OCI-LY1 (cell line): ENCODE measurements around the gene ARL17B.

Experiments used
- H2AFZ ChIP-seq: fragments of 200-600 bp; sonication (generic), shearing (Covaris generic); 2 replicates; pipeline ENCODE4 v1.6.0; 2014; ENCODE audit warnings: antibody characterized with exemption, mild to moderate bottlenecking, low read length
- H3F3A ChIP-seq: fragments of 200-600 bp; sonication (generic), shearing (Covaris generic); 2 replicates; pipeline ENCODE4 v1.6.0; 2014; ENCODE audit warnings: mild to moderate bottlenecking, antibody characterized with exemption, low read length, moderate library complexity; ENCODE audit not compliant: insufficient read depth
- H3K27ac ChIP-seq: fragments of 200-600 bp; sonication (generic); 2 replicates; pipeline ENCODE4 v1.5.1; 2014; ENCODE audit warnings: low read length, mixed run types, mild to moderate bottlenecking, low read depth; ENCODE audit not compliant: poor library complexity, severe bottlenecking
- H3K27me3 ChIP-seq: fragments of 200-600 bp; sonication (generic); 2 replicates; pipeline ENCODE4 v1.6.0; 2014; ENCODE audit warnings: antibody characterized with exemption, mild to moderate bottlenecking, low read length, moderate library complexity; ENCODE audit not compliant: insufficient read depth
- H3K36me3 ChIP-seq: fragments of 200-600 bp; sonication (generic); 2 replicates; pipeline ENCODE4 v1.6.1; 2014; ENCODE audit warnings: mild to moderate bottlenecking, antibody characterized with exemption, low read length, moderate library complexity, mixed read lengths; ENCODE audit not compliant: insufficient read depth
- H3K4me1 ChIP-seq: fragments of 200-600 bp; sonication (generic); 2 replicates; pipeline ENCODE4 v1.5.1; 2014; ENCODE audit warnings: mild to moderate bottlenecking, low read length, moderate library complexity; ENCODE audit not compliant: insufficient read depth, severe bottlenecking
- H3K4me2 ChIP-seq: fragments of 200-600 bp; sonication (generic), shearing (Covaris generic); 2 replicates; pipeline ENCODE4 v1.6.1; 2014; ENCODE audit warnings: low read length
- H3K4me3 ChIP-seq: fragments of 200-600 bp; sonication (generic); 2 replicates; pipeline ENCODE4 v1.5.1; 2014; ENCODE audit warnings: low read length, low read depth, mild to moderate bottlenecking, mixed read lengths; ENCODE audit not compliant: poor library complexity, severe bottlenecking
- H3K79me2 ChIP-seq: fragments of 200-600 bp; shearing (Covaris generic); 2 replicates; pipeline ENCODE4 v1.6.1; 2016; ENCODE audit warnings: mixed run types, low read length, mixed read lengths; ENCODE audit not compliant: insufficient read depth
- H3K9ac ChIP-seq: fragments of 200-600 bp; sonication (generic), shearing (Covaris generic); 2 replicates; pipeline ENCODE4 v1.6.1; 2014; ENCODE audit warnings: mild to moderate bottlenecking, low read length, mixed read lengths
- H3K9me2 ChIP-seq: fragments of 200-600 bp; sonication (generic), shearing (Covaris generic); 2 replicates; pipeline ENCODE4 v1.6.1; 2014; ENCODE audit warnings: low read depth, mild to moderate bottlenecking, low read length, mixed read lengths
- H3K9me3 ChIP-seq: fragments of 200-600 bp; shearing (Covaris generic); 2 replicates; pipeline ENCODE4 v1.6.1; 2014; ENCODE audit warnings: low read length, mixed read lengths
- H4K20me1 ChIP-seq: fragments of 200-600 bp; sonication (generic), shearing (Covaris generic); 2 replicates; pipeline ENCODE4 v1.6.0; 2016; ENCODE audit warnings: mild to moderate bottlenecking, low read length; ENCODE audit not compliant: insufficient read depth
- EZH2 ChIP-seq: fragments of 200-600 bp; sonication (generic), shearing (Covaris generic); IDR thresholded peaks from 2 replicates; pipeline ENCODE4 v1.8.0; 2017; ENCODE audit warnings: borderline replicate concordance, mixed run types, mild to moderate bottlenecking, antibody characterized with exemption, low read length, moderate library complexity, mixed read lengths
- TF ChIP-seq, protein P1 (sequence below): fragments of 200-600 bp; sonication (generic), shearing (Covaris generic); IDR thresholded peaks from 2 replicates; pipeline ENCODE4 v1.5.1; 2017; ENCODE audit warnings: mild to moderate bottlenecking, antibody characterized with exemption, low read length, moderate library complexity, mixed read lengths

Gene ARL17B

DNA sequence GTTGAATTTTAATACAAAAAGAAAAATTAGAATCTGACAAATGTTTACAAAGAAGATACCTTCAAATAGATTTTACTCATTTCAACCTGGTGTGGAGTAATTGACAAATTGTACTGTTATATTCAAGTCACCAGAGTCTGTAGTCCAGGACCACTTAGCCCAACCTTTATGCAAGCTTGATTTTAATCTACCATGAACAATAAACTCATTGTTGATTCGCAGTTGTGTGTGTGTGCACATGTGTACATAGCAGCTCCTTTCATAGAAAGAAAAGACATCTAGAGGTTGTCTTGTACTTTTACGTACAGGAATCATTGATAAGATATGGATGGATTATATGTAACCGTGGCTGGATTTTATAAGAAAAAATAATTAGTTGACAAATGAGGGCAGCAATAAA, 87.3 kb downstream of the ARL17B start:
- Histone ChIP-seq H2AFZ (no peak overlapping the region), H3K36me3 (no peaks in the 10 kb centered on the region), H3F3A (no peaks in the 10 kb centered on the region), H3K27ac (no peak overlapping the region), H3K4me2 (no peak overlapping the region), H3K9me3 (no peaks in the 10 kb centered on the region), H3K79me2 (no peaks in the 10 kb centered on the region), H3K27me3 (no peaks in the 10 kb centered on the region), H4K20me1 (no peaks in the 10 kb centered on the region), H3K4me1 (no peaks in the 10 kb centered on the region), H3K9me2 (no peaks in the 10 kb centered on the region), H3K9ac (no peak overlapping the region), H3K4me3 (no peak overlapping the region)
- TF ChIP-seq, protein P1, sequence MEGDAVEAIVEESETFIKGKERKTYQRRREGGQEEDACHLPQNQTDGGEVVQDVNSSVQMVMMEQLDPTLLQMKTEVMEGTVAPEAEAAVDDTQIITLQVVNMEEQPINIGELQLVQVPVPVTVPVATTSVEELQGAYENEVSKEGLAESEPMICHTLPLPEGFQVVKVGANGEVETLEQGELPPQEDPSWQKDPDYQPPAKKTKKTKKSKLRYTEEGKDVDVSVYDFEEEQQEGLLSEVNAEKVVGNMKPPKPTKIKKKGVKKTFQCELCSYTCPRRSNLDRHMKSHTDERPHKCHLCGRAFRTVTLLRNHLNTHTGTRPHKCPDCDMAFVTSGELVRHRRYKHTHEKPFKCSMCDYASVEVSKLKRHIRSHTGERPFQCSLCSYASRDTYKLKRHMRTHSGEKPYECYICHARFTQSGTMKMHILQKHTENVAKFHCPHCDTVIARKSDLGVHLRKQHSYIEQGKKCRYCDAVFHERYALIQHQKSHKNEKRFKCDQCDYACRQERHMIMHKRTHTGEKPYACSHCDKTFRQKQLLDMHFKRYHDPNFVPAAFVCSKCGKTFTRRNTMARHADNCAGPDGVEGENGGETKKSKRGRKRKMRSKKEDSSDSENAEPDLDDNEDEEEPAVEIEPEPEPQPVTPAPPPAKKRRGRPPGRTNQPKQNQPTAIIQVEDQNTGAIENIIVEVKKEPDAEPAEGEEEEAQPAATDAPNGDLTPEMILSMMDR, result no peak
- no peak for TF ChIP-seq EZH2

DNA sequence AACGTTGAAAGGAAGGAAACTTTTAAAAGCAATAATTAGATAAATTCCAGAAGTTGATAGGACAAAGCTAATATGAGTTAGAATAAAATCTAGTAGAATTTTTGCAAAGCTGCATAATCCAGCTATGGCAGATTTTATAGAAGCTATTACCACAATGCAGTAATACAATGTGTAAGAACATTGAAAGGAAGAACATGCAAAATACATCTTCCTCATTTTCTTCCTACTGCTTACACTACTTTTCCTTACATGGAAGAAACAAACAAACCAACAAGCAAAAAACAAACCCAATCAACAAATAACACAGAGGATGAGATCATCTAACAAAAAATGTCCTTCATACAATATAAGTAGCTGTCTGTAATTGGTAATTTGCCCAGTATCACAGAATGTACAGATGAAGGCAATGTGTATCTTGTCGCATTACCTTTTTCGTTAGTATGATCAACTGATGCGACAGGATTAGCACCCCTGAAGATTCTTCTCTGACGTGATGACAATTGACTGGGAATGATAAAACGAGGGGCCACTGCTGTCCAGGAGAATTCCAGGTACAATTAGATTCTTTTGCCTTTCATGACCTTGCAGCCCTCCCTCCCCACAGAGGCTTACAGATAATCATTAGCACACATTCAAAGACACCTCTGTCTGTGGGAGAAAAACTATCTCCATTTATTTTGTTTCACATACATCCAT, 87.9 kb downstream of the ARL17B start:
- Histone ChIP-seq H3K4me1 (no peaks in the 10 kb centered on the region), H4K20me1 (no peaks in the 10 kb centered on the region), H3K27me3 (no peaks in the 10 kb centered on the region), H2AFZ (no peak overlapping the region), H3F3A (no peaks in the 10 kb centered on the region), H3K4me2 (no peak overlapping the region), H3K36me3 (no peaks in the 10 kb centered on the region), H3K9me2 (no peaks in the 10 kb centered on the region), H3K27ac (no peak overlapping the region), H3K9me3 (no peaks in the 10 kb centered on the region), H3K79me2 (no peaks in the 10 kb centered on the region), H3K9ac (no peak overlapping the region), H3K4me3 (no peak overlapping the region)
- TF ChIP-seq, protein P1, result no peak
- TF ChIP-seq EZH2, result no peak

DNA sequence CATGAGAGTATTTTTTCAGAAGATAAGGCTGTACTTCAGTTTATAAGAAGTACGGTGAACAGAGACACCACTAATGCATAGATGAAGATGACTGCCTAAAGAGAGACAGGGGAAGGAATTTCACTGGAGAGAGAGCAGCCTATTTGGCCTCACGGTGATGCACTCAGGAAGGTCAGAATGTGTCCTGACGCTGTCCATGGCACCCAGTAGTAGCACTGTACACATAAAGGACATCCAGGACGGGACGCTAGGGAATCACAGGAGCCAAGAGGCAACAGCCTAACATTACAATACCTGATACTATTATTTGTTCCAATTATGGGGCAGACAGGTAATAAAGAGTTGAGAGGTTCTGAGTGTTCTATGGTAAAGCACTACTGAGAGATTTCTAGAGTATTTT, 91.5 kb downstream of the ARL17B start:
- Histone ChIP-seq H4K20me1 (no peaks in the 10 kb centered on the region), H3K79me2 (no peaks in the 10 kb centered on the region), H3K9ac (no peak overlapping the region)

More for the DNA sequence above, 91.5 kb downstream of the ARL17B start:
- H3K9me3 ChIP-seq, result no peaks in the 10 kb centered on the region
- peaks cover 16% of the 10 kb centered on the region for H3K4me1 ChIP-seq
- H3K9me2 ChIP-seq, result no peaks in the 10 kb centered on the region
- no peak overlapping the region for H2AFZ ChIP-seq
- H3K27ac ChIP-seq, result no peak overlapping the region
- no peaks in the 10 kb centered on the region for H3F3A ChIP-seq
- H3K4me2 ChIP-seq, result no peak overlapping the region
- peaks cover 5% of the 10 kb centered on the region; the same call in 1 of the 2 replicates for H3K27me3 ChIP-seq
- no peak overlapping the region for H3K4me3 ChIP-seq
- TF ChIP-seq, protein P1, result no peak
- TF ChIP-seq EZH2, result no peak
- H3K36me3 ChIP-seq, result no peaks in the 10 kb centered on the region
